GM19372 (cell line): Measurements from ENCODE around the gene PDGFB.

Experiments
- ATAC-seq: cut with Tn5 transposase; IDR thresholded peaks from one replicate; pipeline ENCODE4 v1.9.1; 2021; ENCODE audit warnings: mild to moderate bottlenecking, low read depth, moderate library complexity; ENCODE audit not compliant: unreplicated experiment

Gene PDGFB

DNA sequence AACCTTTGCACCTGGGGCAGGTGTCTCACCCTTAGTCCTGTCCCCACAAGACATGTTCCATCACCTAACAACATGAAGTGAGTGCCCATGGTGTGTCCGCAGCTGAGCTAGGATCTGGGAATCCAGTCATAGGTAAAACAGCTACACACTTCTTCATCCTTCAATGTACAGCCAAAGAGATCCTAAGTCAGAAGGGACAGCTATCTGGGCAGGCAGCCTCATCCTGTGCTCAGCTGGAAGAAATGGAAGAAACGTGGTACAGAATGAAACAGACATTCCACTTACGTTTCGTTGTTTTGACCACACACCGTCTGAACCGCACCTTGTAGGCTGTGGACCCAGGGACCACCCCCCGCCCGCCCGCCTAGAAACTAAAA is 30.8 kb downstream of the PDGFB start:
- ATAC-seq, result no peak

DNA sequence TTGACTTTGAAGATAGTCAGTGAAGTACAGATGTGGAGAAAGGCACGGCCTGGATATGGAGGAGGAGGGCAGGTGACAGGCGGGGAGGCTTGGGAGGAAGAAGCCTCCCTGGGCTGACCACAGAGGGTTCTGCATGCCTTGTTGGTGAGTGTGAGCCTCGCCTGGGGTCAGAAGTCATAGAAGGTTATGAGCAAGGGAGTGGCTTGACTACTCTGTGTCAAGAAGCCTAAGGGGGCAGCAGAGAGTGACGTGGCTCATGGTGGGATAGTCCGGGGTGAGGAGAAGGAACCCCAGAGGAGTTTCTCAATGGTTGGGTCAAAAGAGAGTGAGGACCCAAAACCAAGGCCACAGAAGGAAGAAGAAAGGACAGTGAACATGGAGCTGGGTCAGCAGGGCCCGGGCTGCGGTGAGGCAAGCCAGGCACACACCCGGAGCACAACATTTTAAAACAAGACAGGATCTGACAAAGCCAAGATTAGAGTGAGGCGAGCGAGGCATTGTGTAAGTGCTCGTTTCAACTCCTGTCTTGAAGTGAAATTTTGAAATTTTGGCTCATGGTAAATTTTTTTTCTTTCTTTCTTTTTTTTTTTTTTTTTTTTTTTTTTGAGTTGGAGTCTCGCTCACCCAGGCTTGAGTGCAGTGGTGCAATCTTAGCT is 31.9 kb downstream of the PDGFB start:
- ATAC-seq, result no peak

DNA sequence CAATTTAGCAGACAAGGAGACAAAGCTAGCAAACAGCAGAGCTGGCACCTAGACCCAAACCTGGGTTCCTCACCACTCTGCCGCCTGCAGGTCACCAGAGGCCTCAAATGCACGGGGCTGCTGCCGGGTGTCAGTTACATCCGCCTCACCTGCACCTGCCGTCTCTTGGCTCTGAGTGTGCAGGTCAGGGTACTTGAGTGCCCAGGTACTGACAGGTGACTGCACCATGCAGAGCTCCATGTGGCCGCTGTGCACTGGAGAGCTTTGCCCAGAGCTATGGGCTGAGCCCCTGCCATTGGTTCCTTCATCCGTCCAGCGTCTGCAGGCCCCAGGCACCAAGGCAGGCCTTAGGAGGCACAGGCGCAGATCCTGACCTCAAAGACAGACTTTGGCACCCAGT is 35.0 kb downstream of the PDGFB start:
- no peak for ATAC-seq

DNA sequence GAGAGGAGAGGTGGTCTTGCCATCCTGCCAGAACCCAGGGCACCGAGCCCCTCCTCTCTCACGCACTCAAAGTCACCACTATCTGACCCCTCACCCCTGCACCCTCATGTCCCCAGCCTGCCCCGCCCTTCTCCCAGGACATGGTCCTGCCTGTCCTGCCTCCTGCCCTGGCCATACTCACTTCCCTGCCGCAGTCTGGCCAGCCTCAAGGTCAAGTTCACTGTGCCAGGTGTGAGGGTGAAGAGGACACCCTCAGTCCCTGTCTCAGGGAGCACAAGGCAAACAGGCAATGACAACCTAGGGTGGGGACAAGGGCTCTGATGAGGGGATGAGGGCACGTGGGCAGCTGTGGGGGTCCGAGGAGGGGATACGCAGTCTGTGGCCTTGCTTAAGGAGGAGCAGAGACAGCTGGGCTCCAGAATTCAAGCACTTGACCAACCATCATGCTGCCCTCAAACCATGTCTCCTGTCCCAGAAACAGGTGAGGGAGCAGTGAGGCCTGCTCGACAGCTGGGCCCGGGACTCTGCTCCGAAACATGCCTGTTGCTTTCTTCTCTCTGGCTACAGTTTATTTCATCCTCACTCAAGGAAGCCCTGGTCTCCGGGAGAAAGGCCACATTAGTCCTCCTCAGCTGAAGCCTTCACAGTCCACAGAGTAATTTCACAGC is 36.6 kb downstream of the PDGFB start:
- no peak for ATAC-seq

DNA sequence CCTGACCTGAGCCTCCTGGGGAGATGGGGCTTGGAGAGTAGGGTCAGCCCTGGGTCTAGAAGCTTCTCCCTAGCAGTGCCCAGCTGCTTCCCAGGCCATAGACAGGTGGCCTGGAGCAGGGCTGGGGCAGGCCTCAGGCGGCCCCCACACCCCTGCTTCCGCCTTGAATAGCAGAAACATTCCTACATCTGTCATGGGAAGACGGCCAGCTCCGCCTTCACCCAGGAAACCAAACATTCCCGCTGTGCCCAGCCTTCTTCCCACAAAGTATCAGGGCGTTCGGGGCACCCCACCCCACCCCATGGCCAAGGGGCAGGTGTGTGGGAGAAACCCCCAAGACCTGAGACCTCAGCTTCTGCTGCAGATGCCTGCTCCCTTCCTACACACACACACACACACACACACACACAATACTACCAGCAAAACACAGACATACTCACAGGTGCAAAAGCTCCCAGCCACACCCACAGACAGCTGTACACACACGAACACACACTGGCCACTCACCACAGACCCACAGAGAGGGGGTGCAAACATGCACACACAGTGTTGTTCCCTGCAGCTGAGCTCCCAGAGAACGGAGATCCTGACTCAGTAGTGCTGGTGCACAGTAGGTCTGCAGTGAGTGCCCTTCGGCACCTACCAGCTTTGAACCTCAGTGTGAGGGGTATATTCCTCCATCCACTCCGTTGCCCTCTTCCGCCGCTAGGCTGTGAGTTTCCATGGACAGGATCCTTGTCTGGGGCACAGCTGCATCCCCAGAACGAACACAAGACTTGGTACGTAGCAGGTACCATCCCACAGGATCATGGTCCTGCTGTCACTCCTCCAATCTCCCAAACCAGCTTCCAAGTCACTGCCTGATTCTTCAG is 37.4 kb downstream of the PDGFB start:
- ATAC-seq, result no peak

DNA sequence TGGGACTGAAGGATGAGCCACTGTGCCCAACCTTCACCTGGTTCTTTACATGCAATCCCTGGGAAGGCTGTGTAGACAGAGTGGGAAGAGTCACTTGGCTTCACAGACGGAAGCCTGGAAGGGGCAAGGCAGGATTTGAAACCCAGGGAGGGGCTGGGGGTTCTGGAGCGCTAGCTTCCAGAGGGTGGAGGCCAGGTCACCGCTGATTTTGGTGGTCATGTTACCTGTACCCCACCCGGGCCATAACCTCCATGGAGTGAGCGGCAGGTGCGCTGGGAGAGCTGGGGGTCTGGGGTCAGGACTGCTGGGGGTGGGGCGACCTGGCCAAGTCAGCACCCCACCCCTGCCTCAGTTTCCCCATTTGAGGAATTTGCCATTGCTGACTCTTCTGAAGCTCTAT is 38.3 kb downstream of the PDGFB start:
- ATAC-seq, result no peak

DNA sequence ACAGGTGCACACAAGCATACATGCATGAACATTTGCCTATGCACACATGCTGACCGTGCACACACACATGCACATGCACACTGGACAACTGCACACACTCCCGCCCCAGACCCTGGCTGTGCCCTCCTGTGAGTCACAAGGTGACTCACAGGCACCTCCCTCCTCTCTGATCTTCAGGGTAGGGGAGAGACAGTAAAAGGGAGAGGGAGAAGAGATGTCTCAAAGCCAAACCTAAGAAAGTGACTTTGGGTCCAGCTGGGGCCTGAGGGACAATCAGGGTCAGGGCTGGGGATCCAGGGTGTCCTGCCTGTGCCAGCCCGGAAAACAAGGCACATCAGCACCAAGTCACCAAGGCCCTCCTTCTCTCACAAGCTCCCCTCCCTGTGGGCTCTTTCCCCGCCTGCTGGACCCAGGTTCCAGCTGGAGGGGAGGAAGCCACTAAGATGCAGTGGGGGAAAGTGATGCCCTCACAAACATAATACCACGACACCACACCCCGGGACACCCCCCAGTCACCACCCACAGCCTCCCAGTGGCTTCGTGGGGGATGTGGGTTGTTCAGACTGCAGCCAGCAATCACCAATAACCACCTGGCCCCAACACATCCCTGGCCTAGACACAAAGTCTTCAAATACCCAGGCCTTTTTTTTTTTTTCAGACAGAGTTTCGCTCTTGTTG is 39.3 kb downstream of the PDGFB start:
- ATAC-seq, result no peak

DNA sequence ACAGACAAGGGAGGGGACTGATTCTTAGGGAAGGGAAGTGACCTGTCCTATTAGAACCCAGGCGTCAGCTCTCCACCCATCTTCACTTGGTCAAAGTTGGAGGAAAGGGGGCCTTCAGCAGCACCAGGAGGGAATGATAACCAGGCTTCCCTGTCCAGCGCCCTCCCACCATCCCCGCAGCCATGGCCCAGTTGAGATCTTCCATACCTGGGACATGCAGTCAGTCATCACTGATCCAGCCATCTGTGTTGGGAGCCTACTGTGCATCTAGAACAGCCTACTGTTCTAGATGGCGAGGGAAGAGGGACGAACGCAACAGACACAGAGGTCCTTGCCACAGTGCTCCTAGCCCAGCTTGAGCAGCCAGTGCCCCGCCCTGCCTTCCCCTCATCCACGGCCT is 40.6 kb downstream of the PDGFB start:
- no peak for ATAC-seq

DNA sequence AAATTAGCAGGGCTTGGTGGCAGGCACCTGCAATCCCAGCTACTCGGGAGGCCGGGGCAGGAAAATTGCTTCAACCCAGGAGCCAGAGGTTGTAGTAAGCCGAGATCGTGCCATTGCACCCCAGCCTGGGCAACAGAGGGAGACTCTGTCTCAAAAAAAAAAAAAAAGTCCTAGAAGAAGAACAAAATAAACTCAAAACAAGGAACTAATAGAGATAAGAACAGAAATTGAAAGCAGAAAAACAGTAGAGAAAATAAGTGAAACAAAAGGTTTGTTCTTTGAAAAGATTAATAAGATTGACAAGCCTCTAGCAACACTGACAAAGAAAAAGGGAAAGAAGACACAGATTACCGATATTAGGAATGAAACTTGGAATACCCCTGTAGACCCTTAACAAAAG is 47.2 kb downstream of the PDGFB start:
- ATAC-seq, result no peak

DNA sequence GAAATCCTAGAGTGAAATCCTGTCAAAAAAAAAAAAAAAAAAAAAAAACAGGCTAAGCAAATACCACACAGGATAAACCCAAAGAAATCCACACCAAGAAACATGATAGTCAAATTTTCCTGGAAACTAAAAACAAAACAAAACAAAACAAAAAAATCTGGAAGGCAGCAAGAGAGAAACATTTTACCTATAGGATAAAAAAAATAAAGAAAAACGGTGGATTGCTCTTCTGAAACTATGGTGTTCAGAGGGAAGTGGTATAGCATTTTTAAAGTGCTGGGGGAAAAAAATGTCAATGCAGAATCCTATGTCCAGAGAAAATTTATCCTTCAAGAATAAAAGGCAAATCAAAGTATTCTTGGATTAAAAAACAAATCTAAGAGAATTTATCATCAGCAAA is 50.7 kb downstream of the PDGFB start:
- no peak for ATAC-seq

DNA sequence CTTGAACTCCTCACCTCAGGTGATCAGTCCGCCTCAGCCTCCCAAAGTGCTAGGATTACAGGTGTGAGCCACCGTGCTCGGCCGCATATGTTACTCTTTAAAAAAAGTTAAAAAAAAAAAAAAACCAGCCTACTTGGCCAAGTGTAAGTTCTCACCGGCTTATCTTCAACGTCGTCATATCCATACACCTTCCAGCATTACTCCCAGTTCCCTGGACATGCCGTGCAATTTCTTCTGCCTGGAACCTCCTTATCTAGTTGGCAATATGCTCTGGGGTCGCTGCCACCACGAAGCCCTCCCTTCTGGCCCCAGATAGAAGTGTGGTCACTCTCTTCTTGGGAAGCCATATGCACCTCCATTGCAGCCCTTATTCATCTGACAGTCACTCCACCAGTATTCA is 56.0 kb downstream of the PDGFB start:
- ATAC-seq, result no peak

DNA sequence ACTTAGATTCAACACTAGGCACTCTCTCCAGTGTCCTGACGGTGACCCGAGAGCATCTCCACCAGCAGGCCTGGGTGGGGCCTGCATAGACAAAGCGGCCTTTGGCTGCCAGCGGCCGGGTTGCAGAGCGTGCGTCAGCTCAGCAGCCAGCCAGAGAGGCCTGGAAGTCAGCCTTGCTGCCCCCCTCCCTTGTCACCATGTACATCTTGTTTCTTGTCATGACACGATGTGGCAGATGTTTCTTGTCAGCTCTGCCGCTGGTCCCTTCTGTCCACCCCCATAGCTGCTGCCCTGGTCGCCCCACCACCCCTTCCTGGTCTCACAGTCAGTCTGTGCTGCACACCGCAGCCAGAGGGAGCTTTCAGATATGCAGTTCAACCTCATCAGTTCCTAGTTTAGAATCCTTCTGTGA is 59.2 kb downstream of the PDGFB start:
- ATAC-seq, result no peak

DNA sequence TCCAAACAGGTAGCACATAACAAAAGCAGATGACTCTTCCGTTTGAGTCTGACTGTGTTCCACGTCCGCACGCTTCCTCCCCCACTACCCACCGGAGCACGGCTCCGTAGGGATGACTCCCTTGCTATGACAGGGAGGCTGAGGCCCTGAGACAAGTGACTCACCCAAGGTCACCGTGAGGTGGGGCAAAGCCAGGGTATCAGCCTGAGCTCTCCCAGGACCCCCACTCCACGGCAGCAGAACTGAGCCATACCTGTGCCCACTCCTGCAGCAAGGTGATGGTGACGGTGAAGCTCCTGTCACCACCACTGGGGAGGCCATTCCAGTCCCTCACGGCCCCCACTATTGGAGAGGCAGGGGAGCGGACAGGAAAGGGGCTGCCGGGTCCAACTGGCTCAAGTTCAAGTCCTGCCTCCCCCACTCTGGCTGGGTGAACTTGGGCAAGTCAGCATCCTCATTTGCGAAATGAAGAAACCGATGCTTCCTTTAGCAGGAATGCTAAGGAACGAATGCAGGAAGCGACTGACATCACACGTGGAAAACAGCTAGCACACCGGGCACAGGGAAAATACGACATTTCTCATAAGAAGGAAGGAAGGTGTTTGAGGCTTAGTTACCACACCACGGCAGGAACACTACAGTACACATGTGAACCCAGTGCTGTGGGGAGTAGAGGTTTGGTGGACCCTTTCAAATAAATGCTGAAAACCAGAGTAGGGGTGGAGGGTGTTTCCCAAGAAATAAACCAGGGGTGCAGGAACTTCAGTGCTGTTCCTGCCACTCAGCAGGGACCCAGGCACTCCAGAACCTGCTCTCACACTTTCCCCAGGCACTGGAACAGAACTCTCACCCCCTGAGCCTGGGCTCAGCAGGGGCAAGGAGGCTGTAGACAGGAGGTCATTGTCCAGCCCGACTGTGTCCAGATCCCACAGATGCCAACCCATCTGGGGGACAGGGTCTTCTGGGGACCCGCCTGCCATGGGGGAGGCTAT is 59.9 kb downstream of the PDGFB start:
- ATAC-seq, result no peak

DNA sequence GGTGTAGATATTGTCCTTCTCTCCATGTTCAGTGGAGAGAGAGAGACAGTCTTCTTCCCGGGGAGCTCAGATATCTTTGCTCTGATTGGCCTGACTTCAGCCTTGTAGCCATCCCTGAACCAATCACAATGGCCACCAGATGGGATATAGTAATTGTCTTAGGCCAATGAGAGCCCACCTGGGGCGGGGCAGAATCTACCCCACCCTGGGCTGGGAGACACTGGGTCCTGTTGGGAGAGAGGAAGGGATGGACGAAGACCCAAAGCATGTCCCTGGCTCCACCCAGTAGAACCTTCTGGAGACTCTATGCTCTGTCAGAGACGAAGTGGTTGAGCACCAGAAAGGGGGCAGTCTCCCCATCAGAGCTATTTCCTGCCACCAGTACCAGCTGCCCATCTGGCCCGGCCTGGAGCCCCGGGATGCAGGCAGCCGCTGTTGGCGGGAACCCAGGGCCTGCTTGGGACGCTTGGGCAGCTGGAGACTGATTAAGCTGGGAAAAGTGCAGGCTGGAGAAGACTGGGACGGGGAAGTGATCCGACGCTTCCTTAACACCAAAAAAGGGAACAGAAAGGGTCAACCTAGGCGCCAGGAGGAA is 60.7 kb downstream of the PDGFB start:
- no peak for ATAC-seq

DNA sequence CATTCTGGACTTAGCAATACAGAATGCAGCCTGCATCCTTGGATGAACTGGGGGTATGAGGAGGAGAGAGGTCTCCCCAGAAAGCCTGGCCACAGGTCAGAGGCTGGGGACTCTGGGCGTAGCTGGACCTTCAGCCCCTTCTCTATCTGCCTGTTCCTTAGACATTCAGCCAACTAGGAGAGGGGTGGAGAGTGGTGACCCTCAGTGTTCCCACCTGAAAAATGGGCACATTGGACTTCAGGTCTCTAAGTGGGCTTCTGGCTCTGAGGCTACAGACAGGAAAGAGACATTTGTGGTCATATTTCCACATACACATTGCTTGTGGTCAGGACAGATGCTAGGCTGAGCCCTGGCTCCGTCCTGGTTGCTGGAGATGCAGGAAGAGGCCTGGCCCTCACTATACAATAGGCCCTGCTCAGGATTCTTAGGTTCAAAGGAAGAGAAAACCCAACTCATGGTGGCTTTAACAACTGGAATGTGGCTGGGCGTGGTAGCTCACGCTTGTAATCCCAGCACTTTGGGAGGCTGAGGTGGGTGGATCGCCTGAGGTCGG is 62.2 kb downstream of the PDGFB start:
- ATAC-seq, result no peak

DNA sequence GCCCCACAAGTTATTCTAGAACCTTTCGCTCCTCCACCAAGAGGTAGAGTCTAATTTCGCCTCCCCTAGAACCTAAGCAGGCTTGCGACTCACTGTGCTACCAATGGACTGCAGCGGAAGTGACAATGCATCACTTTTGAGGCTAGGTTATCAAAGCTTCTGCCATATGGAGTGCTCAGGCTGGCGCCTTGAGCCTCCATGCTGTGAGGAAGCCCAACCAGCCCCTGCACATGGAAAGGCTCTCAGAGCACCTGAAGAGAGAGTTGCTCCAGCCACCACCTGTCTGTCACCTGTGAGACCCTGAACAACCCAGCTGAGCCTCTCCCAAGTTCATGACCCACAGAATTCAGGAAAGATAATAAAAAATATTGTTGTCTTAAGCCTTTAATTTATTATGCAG is 63.0 kb downstream of the PDGFB start:
- ATAC-seq, result no peak

DNA sequence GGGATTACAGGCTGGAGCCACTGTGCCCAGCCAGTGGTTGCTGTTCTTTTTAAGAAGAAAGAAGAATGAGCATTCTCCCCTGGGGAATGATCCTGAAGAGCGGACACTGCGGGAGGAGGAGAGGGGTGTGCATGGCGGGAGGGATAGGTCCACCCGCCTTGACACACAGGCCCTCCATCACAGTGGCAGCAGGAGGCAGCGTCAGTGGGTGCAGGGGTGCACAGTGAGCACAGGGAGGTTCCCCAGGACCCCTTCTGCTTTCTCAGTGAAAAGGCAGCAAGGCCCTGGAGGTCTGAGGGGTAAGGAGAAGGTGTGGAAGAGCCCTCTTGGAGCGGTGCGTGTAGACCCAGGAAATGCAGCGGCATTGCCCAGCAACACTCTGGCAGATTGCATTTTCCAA is 63.4 kb downstream of the PDGFB start:
- ATAC-seq, result no peak

DNA sequence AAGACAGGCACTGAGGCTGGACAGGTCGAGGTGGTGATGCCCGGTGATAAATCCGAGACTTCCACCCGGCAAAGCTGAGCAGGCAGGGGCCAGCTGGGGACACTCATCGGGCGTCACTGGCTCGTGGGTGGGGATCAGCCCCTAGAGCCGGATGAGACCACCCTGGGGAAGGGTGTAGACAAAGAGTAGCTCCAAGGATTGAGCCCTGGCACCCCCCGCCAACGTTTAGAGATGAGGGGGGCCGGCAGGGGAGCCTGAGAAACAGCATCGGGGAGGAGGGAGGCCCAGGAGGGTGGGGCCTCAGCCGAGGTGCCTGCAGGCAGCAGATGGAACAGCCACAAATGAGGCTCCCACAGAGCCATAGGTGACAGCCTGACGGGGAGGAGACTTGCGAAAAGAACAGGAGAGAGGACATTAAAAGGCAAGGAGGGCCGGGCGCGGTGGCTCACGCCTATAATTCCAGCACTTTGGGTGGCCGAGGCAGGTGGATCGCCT is 64.9 kb downstream of the PDGFB start:
- no peak for ATAC-seq

DNA sequence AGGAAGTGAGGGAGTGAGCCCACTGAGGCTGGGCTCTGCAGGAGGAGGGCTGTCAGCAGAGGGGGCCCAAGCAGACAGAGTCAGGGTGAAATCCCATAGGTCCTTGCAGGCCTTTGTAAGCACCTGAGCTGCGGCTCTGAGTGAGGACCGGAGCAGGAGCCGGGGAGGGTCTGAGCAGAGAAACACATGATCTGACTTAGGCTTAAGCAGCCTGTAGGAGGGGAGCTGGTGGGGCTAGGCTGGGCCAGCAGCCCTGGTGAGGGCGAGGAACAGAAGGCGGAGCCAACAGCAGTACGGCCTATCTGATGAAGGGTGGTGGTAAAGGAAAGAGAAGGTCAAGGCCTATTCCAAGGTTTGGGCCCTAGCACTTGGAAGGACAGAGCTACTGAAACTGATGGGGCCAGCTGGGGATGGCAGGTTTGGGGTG is 65.4 kb downstream of the PDGFB start:
- ATAC-seq, result no peak
